ENCODE results near the gene TMEM218. TPM values are rescaled to one million over a fixed set of nuclear protein-coding genes. Genes with fewer than 3 reads are reported as not detected.

Gene TMEM218
- total and polyA plus RNA-seq, 2 donors (not counting 3 experiments of a cell fraction or from before 2014, with no cell fraction given): 23.8 to 45.1 TPM

GRCh38 chr11:125062218-125062930 is 49.1 kb downstream of the TMEM218 start:
- POLR2A ChIA-PET: no interaction called here
- intact Hi-C loops (cut with micrococcal nuclease) (loop anchor here (2.0 kb wide), 3 partner anchors 22 to 164 kb away; partner anchors contain the start of gene TMEM218), dilution Hi-C loops (cut with MboI; ENCODE audit: extremely low pct_ligation_motif_present, low sequenced_read_pairs) (no loop called here)
- Histone ChIP-seq H4K20me1 (replicated peaks; ENCODE audit: control insufficient read depth, extremely low read depth, insufficient read depth, low read length) (no peaks in the 10 kb centered on the region), H3K79me2 (ENCODE audit: control insufficient read depth, insufficient read depth, low read length) (no peaks in the 10 kb centered on the region), H3K4me1 (ENCODE audit: control insufficient read depth, extremely low read depth, insufficient read depth, low read length) (peaks cover 9% of the 10 kb centered on the region), H3K9ac (replicated peaks; ENCODE audit: extremely low read depth, insufficient read depth, low read length) (peak overlapping the region; percentile 60), H3K36me3 (ENCODE audit: control insufficient read depth in 2 of 2, extremely low read depth in 1 of 2, insufficient read depth in 2 of 2, low read length in 2 of 2) (no peaks in the 10 kb centered on the region), H3K9me3 (replicated peaks; ENCODE audit: control insufficient read depth, insufficient read depth, low read length) (no peaks in the 10 kb centered on the region), H2AFZ (ENCODE audit: low read depth, low read length) (peak overlapping the region; percentile 99), H3K27me3 (ENCODE audit: control insufficient read depth in 2 of 2, insufficient read depth in 2 of 2, low read length in 2 of 2) (no peaks in the 10 kb centered on the region), H3K4me2 (ENCODE audit: insufficient read depth, low read length) (peak overlapping the region; percentile 88), H3K27ac (ENCODE audit: insufficient read depth, low read depth, low read length) (no peak overlapping the region), H3K9me1 (replicated peaks; ENCODE audit: control insufficient read depth, extremely low read depth, insufficient read depth, low read length) (no peaks in the 10 kb centered on the region), H3K4me3 (replicated peaks in 1 of 3; ENCODE audit: insufficient read depth in 1 of 3, low read depth in 1 of 3, low read length in 3 of 3) (peak overlapping the region; percentile 64 to 87 (median 74))
- TF ChIP-seq EZH2 (IDR thresholded peaks at IDR 0.05; ENCODE audit: borderline replicate concordance, low read depth, low read length, severe bottlenecking) (no peak), FOS (IDR thresholded peaks at IDR 0.05; ENCODE audit: borderline replicate concordance, insufficient read depth, low read length) (no peak), POLR2AphosphoS5 (IDR thresholded peaks at IDR 0.05; ENCODE audit: insufficient read depth, low read depth, low read length) (no peak), GATA2 (IDR thresholded peaks at IDR 0.05; ENCODE audit: insufficient read depth, insufficient read length, low read depth, low read length) (no peak), MAX (IDR thresholded peaks at IDR 0.05; ENCODE audit: insufficient read depth, insufficient read length) (no peak), JUN (IDR thresholded peaks at IDR 0.05; ENCODE audit: borderline replicate concordance, insufficient read depth, insufficient read length, low read depth) (no peak), POLR2A (IDR thresholded peaks at IDR 0.05; ENCODE audit: low read depth, low read length) (no peak), MYC (IDR thresholded peaks at IDR 0.05; ENCODE audit: low read depth, low read length) (no peak)
- TF ChIP-seq, protein P1, sequence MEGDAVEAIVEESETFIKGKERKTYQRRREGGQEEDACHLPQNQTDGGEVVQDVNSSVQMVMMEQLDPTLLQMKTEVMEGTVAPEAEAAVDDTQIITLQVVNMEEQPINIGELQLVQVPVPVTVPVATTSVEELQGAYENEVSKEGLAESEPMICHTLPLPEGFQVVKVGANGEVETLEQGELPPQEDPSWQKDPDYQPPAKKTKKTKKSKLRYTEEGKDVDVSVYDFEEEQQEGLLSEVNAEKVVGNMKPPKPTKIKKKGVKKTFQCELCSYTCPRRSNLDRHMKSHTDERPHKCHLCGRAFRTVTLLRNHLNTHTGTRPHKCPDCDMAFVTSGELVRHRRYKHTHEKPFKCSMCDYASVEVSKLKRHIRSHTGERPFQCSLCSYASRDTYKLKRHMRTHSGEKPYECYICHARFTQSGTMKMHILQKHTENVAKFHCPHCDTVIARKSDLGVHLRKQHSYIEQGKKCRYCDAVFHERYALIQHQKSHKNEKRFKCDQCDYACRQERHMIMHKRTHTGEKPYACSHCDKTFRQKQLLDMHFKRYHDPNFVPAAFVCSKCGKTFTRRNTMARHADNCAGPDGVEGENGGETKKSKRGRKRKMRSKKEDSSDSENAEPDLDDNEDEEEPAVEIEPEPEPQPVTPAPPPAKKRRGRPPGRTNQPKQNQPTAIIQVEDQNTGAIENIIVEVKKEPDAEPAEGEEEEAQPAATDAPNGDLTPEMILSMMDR (IDR thresholded peaks at IDR 0.05; ENCODE audit: extremely low read depth in 1 of 2, insufficient read depth in 1 of 2, low read depth in 1 of 2, low read length in 2 of 2): no peak
- no TSS peak for BruUV-seq (replicated peaks)
- no peak for DNase-seq (ENCODE audit: low read depth, low spot score)
- CTCF ChIA-PET: interaction anchor here (1.1 to 2.0 kb wide), 4 partner anchors 13 to 29 kb away, joined by 3 to 9 read pairs (median 4); no protein-coding TSS in a partner anchor
- no peak for FAIRE-seq
